ENCODE data around the gene ZRANB3. TPM values are rescaled to one million over a fixed set of nuclear protein-coding genes. Genes with fewer than 3 reads are reported as not detected.

The ZRANB3 gene
- total and polyA plus RNA-seq, 2 donors (not counting 1 experiment from before 2014, with no cell fraction given), result 4.8 to 7.4 TPM

DNA sequence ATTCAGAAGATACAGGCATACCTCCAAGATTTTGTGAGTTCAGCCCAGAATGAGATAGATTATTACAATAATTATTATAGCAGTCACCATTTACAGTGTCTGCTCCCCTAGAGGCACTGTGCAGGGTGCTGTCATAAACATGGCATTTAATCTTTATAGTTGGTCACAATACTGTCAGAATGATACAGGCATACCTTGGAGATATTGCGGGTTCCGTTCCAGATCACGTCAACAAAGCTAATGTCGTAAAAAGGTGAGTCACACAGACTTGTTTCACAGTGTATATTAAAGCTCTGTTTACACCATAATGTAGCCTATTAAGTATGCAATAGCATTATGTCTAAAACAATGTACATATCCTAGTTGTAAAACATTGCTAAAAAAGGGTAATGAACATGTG lies 45.6 kb downstream of the ZRANB3 start:
- H4K20me1 ChIP-seq (ENCODE audit: control insufficient read depth, extremely low read depth, insufficient read depth, low read length), result no peaks in the 10 kb centered on the region
- H2AFZ ChIP-seq (ENCODE audit: low read length), result no peak overlapping the region
- H3K27ac ChIP-seq (ENCODE audit: insufficient read depth, low read length), result no peak overlapping the region
- no peaks in the 10 kb centered on the region for H3K79me2 ChIP-seq (ENCODE audit: control insufficient read depth, insufficient read depth, low read length)
- no peak overlapping the region for H3K4me3 ChIP-seq (replicated peaks in 1 of 4; ENCODE audit: control extremely low read depth in 1 of 4, insufficient read depth in 1 of 4, low read depth in 3 of 4, low read length in 4 of 4)
- H3K36me3 ChIP-seq (ENCODE audit: control insufficient read depth, insufficient read depth, low read length), result no peaks in the 10 kb centered on the region
- TF ChIP-seq, protein P1, sequence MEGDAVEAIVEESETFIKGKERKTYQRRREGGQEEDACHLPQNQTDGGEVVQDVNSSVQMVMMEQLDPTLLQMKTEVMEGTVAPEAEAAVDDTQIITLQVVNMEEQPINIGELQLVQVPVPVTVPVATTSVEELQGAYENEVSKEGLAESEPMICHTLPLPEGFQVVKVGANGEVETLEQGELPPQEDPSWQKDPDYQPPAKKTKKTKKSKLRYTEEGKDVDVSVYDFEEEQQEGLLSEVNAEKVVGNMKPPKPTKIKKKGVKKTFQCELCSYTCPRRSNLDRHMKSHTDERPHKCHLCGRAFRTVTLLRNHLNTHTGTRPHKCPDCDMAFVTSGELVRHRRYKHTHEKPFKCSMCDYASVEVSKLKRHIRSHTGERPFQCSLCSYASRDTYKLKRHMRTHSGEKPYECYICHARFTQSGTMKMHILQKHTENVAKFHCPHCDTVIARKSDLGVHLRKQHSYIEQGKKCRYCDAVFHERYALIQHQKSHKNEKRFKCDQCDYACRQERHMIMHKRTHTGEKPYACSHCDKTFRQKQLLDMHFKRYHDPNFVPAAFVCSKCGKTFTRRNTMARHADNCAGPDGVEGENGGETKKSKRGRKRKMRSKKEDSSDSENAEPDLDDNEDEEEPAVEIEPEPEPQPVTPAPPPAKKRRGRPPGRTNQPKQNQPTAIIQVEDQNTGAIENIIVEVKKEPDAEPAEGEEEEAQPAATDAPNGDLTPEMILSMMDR (conservative IDR thresholded peaks at IDR 0.05 in 1 of 2, IDR thresholded peaks at IDR 0.05 in 1 of 2; ENCODE audit: low read depth in 1 of 2, low read length in 2 of 2), result no peak
- no peak for TF ChIP-seq EZH2 (IDR thresholded peaks at IDR 0.05; ENCODE audit: low read length, missing control alignments)
- no peaks in the 10 kb centered on the region for H3K4me1 ChIP-seq (ENCODE audit: control insufficient read depth, extremely low read depth, insufficient read depth, low read length)
- no peak overlapping the region for H3K9ac ChIP-seq (ENCODE audit: insufficient read depth, low read length)
- H3K9me3 ChIP-seq (ENCODE audit: control insufficient read depth, insufficient read depth, low read depth, low read length), result no peaks in the 10 kb centered on the region
- H3K4me2 ChIP-seq (ENCODE audit: extremely low read depth, insufficient read depth, low read length), result no peak overlapping the region
- H3K27me3 ChIP-seq (ENCODE audit: control insufficient read depth, insufficient read depth, low read length), result no peaks in the 10 kb centered on the region
- no peak for DNase-seq (ENCODE audit: low read depth in 2 of 2)

DNA sequence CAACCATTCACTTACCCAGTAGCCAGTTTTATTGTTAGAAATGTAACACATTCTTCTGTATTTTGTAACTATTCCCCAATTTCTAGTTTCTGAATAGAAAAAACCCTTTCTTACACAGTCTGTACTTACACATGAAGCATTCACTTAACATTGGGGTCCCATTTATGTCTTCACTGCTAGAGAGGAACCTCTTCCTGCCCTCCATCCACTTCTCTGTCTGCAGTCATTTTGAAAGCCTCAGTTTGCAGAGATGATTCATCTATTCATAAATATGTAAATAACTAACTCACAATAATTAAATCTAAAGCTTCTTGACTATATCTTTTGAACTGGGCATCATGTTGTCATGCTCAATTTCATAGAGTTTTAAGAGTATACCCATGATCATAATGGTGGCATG lies 55.9 kb downstream of the ZRANB3 start:
- Histone ChIP-seq H3K4me2 (ENCODE audit: extremely low read depth, insufficient read depth, low read length) (no peak overlapping the region), H3K4me3 (replicated peaks in 1 of 4; ENCODE audit: control extremely low read depth in 1 of 4, insufficient read depth in 1 of 4, low read depth in 3 of 4, low read length in 4 of 4) (no peak overlapping the region), H3K4me1 (ENCODE audit: control insufficient read depth, extremely low read depth, insufficient read depth, low read length) (no peaks in the 10 kb centered on the region), H3K27ac (ENCODE audit: insufficient read depth, low read length) (no peak overlapping the region), H3K9ac (ENCODE audit: insufficient read depth, low read length) (no peak overlapping the region), H3K9me3 (ENCODE audit: control insufficient read depth, insufficient read depth, low read depth, low read length) (no peaks in the 10 kb centered on the region), H2AFZ (ENCODE audit: low read length) (no peak overlapping the region), H3K27me3 (ENCODE audit: control insufficient read depth, insufficient read depth, low read length) (no peaks in the 10 kb centered on the region), H3K79me2 (ENCODE audit: control insufficient read depth, insufficient read depth, low read length) (no peaks in the 10 kb centered on the region), H3K36me3 (ENCODE audit: control insufficient read depth, insufficient read depth, low read length) (no peaks in the 10 kb centered on the region), H4K20me1 (ENCODE audit: control insufficient read depth, extremely low read depth, insufficient read depth, low read length) (no peaks in the 10 kb centered on the region)
- no peak for DNase-seq (ENCODE audit: low read depth in 2 of 2)
- TF ChIP-seq, protein P1 (conservative IDR thresholded peaks at IDR 0.05 in 1 of 2, IDR thresholded peaks at IDR 0.05 in 1 of 2; ENCODE audit: low read depth in 1 of 2, low read length in 2 of 2), result no peak
- no peak for TF ChIP-seq EZH2 (IDR thresholded peaks at IDR 0.05; ENCODE audit: low read length, missing control alignments)

DNA sequence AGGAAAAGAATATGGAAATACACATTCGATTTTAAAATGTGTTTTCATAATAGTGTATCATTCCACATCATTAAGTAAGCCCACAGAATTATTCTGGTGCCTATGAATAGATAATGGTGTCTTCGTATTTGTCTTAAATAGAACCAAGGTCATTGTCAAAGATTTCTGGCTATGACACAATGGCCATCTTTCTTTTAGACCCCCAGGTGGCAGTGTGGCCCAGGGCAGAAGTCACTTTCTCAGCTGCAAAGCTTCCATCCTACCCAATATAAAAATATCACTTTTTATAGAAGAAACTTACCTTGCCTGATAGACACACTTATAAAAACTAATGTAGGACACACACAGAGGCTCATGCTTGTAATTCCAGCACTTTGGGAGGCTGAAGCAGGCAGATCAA lies 57.5 kb downstream of the ZRANB3 start:
- TF ChIP-seq EZH2 (IDR thresholded peaks at IDR 0.05; ENCODE audit: low read length, missing control alignments), result no peak
- TF ChIP-seq, protein P1 (conservative IDR thresholded peaks at IDR 0.05 in 1 of 2, IDR thresholded peaks at IDR 0.05 in 1 of 2; ENCODE audit: low read depth in 1 of 2, low read length in 2 of 2), result peak; percentile 27 to 34
- no peaks in the 10 kb centered on the region for H3K79me2 ChIP-seq (ENCODE audit: control insufficient read depth, insufficient read depth, low read length)
- no peak overlapping the region for H3K9ac ChIP-seq (ENCODE audit: insufficient read depth, low read length)
- H3K4me2 ChIP-seq (ENCODE audit: extremely low read depth, insufficient read depth, low read length), result no peak overlapping the region
- peak; percentile 6 to 14 for DNase-seq (ENCODE audit: low read depth in 2 of 2)
- no peak overlapping the region for H3K27ac ChIP-seq (ENCODE audit: insufficient read depth, low read length)
- H4K20me1 ChIP-seq (ENCODE audit: control insufficient read depth, extremely low read depth, insufficient read depth, low read length), result no peaks in the 10 kb centered on the region
- H3K27me3 ChIP-seq (ENCODE audit: control insufficient read depth, insufficient read depth, low read length), result no peaks in the 10 kb centered on the region
- H3K36me3 ChIP-seq (ENCODE audit: control insufficient read depth, insufficient read depth, low read length), result no peaks in the 10 kb centered on the region
- no peak overlapping the region for H3K4me3 ChIP-seq (replicated peaks in 1 of 4; ENCODE audit: control extremely low read depth in 1 of 4, insufficient read depth in 1 of 4, low read depth in 3 of 4, low read length in 4 of 4)
- no peaks in the 10 kb centered on the region for H3K4me1 ChIP-seq (ENCODE audit: control insufficient read depth, extremely low read depth, insufficient read depth, low read length)
- H3K9me3 ChIP-seq (ENCODE audit: control insufficient read depth, insufficient read depth, low read depth, low read length), result no peaks in the 10 kb centered on the region
- no peak overlapping the region for H2AFZ ChIP-seq (ENCODE audit: low read length)
